GM21447 (cell line): ENCODE measurements around the gene AMMECR1.

Experiments used
- ATAC-seq: cut with Tn5 transposase; IDR thresholded peaks from one replicate; pipeline ENCODE4 v1.9.1; 2021; ENCODE audit not compliant: unreplicated experiment

Gene AMMECR1

DNA sequence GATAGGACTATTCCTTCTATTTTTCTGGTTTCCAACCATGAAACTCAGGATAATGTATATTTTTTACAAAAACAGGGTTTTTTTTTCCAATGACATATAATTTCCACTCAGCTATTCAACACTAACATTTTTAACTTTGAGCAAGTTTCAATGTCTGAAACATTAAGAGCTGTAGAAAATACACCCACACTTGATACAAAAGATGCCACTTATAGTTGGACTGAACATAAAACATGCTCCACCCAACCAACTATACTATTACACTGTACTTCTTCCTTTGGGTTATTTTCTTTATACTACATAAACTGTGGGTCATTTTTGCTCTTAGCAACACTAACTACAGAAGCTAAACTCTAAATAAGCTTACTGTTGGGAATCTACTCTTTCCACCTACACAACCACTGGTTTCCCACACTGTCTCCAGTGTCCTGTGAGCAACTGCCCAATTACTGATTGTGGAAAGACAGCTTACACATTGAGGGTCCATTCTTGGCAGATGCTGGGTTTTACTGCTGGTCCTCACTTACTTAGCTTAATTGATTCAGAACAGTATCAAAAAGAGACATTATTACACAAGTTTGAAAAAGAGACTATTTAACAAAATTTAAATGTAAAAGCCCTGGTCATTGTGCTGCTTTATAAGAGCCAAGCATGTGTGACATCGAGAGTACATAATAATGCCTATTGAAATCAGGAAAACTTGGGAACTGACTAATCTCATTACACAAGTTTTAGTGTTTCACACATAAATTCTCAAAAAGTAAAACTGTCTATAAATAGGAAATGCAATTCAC is 6.3 kb downstream of the AMMECR1 start:
- ATAC-seq: no peak

- peak; percentile 80 for ATAC-seq
Measured at GRCh38 chrX:110310896-110311295, 7.0 kb downstream of the AMMECR1 start.

DNA sequence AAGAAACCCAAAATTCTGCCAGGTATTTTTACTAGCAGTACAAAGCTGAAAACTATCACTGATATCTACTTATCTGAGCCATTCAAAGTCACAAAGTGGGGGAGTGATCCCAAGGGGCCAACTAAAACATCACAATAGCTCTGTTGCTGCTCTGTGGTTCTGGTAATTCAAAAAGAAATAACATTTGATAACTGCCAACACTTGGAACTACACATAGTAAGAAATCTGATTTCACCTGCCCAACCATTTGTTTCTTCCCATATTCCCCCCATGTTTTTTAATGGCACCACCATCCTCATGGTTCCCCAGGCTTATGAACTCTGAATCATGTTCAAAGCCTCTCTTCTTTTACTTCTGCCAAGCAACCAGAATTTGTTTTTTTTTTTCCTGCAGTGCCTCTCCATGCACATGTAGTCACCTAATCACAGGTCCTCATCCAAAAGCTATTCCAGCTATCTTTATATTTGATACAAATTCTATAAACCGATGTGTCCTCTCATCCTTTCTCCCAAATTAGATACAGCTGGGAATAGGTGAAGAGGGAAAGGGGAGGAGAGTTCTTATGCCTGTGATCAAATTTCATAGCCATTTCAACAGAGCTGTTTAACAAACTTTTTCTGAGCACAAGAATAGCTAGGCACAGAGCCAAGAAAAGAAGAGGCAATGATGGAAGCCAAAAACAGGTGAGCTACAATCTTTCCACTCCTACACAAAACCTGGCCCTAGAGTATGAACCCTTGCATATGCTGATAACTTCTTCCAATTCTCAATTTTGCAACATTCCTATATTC is 7.7 kb downstream of the AMMECR1 start:
- no peak for ATAC-seq

DNA sequence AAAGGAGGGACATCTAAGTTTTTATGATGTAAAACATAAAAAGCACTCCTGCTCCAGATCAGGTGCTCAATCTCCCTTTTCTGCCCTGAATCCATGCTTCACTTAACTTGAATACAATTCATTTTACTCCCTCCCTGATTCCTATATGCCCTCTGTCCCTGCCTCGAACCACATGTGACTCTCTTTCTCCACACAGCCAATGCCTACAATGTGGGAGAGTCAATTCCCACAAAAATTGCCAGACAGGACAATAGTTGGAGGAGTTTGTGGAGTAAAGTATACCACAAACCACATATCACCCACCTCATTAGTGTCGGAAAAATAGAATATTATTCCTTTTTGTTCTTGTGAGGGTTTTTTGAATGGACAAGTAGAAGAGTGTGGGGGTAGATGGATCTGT is 9.7 kb downstream of the AMMECR1 start:
- ATAC-seq: no peak

GRCh38 chrX:110304884-110305283 is 13.0 kb downstream of the AMMECR1 start:
- no peak for ATAC-seq

DNA sequence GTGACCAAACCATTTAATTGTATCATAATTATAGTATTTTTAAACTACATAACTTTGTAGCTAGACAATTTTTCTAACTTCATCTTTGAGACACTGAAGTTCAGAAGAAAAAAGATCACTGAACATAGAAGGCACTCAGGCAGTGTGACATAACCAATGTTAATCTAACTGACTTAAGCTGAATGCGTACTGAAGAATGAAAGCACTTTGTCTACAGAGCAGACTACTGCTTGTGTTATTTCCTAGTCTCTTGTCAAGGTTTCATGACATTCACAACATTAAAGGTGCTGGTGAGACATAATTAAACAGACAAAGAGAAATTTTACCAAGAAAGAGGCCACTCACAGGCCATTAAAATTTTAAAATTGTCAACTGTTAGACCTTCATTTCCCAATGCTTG is 13.5 kb downstream of the AMMECR1 start:
- ATAC-seq: no peak

- no peak for ATAC-seq
Measured at GRCh38 chrX:110302975-110303374, 14.9 kb downstream of the AMMECR1 start.

DNA sequence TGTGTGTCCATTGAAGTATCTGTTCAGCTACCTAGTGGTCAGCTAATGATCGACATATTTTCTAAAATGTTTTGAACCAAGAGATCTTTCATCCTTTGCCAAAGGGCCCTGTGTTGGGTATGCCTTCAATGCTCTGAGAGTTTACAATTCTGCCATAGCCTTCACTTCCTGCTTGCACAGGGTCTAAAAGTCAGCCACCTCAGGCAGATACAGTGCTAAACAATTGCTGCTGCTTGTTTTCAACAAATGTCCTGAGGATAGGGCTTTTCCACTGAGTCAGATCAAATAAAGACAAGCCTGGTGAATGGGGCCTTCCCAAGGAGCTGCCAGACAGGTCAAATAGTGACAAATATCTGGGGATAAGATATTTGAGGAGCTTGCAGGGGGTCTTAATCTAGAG is 16.7 kb downstream of the AMMECR1 start:
- ATAC-seq: no peak

DNA sequence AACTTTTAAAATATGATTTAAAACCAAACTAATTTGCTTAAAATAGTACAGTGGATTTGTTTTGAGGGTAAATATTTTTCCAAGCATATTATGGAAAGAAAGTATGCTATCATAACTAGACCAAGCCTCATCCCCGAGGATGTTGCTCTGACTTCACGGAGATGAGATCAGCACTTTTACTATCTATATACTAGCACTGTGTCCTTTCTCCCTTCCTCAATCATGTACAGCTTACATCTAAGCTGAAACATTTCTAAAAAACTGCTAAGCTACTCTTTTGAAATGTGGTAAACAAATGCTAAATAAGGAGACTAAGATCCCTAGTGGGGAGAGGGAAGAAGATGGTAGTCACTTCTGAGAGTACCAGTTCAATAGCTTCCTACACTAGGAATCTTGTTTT is 23.8 kb downstream of the AMMECR1 start:
- ATAC-seq: no peak

- no peak for ATAC-seq
Measured at GRCh38 chrX:110293658-110294057, 24.2 kb downstream of the AMMECR1 start.

- ATAC-seq: no peak
Measured at GRCh38 chrX:110287605-110288004, 30.3 kb downstream of the AMMECR1 start.

GRCh38 chrX:110286106-110286505 is 31.8 kb downstream of the AMMECR1 start:
- ATAC-seq: no peak

GRCh38 chrX:110284159-110284558 is 33.7 kb downstream of the AMMECR1 start:
- ATAC-seq: no peak

DNA sequence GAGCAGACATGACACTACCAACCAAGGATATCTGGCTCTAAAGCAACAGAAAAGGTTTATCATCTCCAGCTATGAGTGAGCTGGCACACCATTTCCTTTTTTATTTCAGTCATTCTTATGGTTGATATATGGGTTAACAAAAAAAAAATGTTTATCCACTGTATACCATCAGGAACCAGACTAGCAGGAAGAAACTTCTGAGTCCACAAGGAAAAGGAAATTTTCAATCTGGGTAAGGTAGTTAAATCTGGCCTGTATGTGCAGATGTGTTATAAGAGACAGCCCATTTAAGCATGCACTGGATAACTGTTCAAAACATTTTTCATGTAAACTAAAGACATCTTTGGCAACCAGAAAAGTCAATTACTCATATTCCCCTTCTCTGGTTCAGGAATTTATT is 35.0 kb downstream of the AMMECR1 start:
- ATAC-seq: no peak

GRCh38 chrX:110281377-110281776 is 36.5 kb downstream of the AMMECR1 start:
- ATAC-seq: no peak

DNA sequence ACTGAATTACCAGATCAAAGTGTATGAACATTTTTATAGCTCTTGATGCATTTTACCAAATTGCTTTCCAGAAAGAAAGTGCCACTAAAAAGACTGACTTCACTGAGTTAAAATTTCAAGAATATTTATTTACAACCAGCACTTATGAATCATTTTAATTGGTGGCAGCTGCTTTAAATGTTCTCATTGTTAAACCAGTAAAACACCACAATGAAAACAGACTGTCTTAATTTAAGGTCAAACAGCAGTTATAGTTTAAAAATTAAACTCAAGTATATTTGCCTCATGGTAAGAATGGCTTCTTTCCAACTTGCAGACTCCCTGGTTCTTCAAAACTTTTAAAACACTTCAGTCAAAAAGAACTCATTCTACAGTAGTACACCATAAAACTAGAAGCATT is 36.9 kb downstream of the AMMECR1 start:
- ATAC-seq: no peak

DNA sequence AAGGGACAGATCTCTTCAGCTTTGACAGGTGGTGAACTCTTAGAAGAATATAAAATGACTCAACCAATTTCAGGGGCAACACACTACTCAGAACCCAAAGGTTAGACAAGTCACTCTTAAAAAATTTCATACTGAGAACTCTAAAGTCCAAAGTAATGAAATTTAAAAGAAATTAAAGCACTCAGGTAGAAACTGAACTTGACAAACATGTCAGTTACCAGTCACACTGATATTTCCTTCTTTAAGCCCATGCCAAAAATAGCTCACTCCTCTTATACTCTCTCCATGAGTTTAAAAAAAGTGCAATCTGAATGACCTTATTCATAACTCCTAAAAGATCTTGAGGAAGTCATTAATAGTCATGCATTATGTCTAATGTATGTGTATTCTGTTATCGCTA is 40.3 kb downstream of the AMMECR1 start:
- ATAC-seq: no peak

DNA sequence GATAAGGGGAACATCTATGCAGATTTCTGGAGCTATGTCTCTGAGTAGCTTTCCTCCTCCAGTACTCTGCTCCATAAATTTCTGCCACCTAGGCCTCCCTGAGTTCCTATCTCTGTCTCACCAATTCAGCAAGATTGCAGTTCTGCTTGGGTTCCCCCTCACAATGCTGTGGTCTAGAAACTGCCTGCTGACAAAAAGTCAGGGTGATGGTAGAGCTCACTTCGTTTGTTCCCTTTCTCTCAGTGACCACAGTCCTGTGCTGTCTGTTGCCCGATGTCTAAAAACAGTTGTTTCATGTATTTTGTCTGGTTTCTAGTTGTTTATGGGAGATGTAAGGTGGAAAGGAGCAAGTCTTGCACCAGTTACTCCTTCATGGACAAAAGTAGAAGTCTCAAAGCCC is 41.1 kb downstream of the AMMECR1 start:
- peak; percentile 90 for ATAC-seq

GRCh38 chrX:110268886-110269285 is 49.0 kb downstream of the AMMECR1 start:
- ATAC-seq: no peak

DNA sequence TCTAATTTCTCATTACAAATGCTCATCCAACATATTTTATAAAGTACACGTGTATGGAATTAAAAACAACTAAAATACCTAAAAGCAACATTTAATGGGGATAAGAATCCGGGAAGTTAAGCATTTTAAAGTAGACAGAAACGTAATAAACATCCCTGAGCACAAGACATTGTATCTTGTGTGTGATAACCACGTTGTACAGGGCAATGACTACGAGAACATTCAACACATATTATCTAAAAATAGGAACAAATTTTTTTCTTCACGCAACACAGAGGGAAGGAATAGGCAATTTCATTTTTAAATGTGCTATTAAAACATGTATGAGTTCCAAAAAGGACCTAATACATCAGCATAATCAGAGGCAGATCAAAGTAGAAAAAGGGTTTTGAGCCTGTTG is 49.5 kb downstream of the AMMECR1 start:
- ATAC-seq: no peak

- no peak for ATAC-seq
Measured at GRCh38 chrX:110267874-110268273, 50.0 kb downstream of the AMMECR1 start.

GRCh38 chrX:110265661-110266060 is 52.2 kb downstream of the AMMECR1 start:
- ATAC-seq: no peak
